NCI-H774 (cell line): Measurements from ENCODE around the gene COPS6.

ENCODE experiments used
- DNase-seq: peaks from one replicate; lab custom pipeline; 2025; lab: John Stamatoyannopoulos, UW

Gene COPS6

DNA sequence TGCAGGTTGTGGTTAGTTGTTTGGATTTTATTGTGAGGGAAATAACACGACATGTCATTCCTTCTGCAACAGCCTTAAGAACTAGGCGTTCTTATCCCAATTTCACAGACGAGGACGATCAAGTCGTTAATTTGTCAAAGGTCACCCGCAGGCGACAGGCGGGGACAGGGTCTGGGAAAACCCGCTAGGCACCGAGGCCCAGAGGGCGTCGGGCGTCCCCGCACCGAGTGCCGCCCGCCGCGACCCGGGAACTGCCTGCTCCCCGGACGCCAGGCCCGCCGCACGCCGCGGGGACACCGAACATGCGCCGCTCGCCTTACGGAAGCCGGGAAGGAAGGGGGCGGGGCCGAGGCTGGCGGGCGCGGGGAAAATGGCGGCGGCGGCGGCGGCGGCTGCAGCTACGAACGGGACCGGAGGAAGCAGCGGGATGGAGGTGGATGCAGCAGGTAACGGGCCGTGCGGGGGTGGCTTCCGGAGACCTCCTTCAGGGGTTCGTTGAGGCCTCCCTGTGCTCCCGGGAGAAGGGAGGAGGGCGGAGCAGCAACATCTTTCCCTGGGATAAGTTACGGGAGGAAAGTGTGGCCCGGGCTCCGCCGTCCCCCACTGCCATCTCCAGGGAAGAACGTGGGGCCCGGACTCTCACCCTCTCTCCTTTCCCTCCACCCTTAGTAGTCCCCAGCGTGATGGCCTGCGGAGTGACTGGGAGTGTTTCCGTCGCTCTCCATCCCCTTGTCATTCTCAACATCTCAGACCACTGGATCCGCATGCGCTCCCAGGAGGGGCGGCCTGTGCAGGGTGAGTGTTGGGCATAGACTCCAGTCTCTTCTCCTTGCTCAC, at the start of gene COPS6:
Gene COPS6 (plus strand): TSS at position 349 of the 837 bp plus-strand sequence. CDS start 22 bp downstream, at position 371.
- DNase-seq, result peak; percentile 69

DNA sequence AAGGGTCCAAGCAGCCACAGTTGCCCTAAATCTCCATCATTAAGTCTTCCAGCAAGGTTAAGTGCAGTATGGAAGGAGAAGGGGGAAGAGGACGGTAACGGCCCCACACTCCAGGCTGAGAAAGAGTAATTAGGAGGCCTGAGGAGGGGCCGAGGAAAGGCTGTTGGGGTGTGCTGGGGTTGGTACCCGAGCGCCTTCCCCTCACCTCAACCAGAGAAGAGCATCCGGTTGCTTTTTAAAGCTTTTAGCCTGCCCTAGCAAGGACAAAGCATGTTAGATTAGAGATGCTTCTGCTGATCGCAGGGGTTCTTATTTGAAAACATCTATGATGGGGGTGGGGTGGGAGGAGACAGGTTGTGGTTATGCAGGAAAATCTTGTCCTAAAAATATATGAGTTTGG, 48.2 kb upstream of the COPS6 start:
- DNase-seq, result no peak

DNA sequence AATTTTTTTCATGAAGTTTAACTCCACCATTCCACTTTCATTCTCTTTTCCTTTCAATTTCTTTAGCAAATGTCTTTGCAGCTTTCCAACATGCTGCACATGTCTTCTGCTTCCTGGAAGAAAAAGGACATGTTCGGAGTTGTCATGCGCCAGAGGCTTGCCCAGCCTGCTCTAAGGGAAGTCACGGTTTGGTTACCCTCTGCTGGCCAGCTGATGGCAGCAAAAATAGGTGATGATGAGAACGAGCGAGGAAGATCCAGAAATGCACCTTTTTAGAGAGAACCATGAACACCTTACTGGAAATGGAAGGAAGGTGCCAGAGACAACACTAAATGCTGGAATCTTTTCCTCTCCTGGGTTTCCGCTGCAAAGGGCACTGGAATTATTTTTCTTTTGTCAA, 44.1 kb upstream of the COPS6 start:
- DNase-seq, result no peak

DNA sequence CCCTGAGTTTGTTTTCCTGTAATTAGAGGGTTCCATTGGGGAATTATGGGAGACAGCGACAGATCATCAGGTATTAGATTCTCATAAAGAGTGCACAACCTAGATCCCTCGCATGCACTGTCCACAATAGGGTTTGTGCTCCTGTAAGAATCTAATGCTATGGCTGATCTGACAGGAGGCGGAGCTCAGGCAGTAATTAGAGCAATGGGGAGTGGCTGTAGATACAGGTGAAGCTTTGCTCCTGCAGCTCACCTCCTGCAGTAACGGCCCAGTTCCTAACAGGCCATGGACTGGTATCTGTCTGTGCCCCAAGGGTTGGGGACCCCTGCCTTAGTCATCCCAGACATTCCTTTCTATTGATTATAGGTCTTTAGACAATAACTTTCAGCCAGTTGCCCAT, 40.1 kb upstream of the COPS6 start:
- DNase-seq, result no peak

DNA sequence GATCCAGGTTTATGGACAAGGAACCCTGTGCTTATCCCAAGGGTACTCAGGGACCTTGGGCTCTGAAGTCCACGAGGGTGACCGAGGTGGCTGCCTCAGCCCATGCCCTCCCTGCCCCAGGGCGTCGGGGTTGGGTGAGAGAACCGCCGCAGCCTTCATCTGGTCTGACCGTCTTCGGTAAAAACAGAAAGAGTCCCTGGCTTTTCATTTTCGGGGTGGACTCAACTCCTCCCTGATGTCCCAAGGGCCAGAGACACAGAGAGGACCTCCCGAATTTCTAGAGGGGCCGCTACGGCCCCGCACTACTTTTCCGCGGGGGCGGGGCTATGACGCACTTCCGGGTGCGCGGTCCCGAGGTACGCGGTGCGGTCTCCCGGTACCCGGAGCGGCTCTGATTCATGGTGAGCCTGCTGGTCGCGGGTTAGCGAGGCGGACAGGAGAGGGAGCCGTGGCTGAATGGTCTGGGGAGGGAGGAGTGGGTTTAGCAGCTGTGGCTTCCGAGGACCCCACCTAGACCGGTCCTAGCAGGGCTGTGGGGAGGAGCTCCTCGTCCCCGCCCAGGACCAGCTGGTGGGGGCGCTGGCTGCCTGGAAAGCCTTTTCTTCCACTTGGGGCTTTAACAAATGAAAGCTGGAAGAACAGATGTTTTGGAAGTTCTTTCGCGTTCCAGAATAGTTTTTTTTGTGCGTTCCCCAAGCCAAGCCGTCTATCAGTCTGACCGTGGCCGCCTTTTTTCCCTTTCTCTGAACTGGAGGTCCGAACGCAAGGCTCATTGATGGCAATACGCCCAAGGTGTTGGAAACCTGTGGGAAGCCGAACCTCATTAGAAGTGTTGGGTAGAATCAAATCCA, 39.1 kb upstream of the COPS6 start, which contains the start of gene ZSCAN21:
Gene ZSCAN21 (plus strand): TSS at position 334 of the 851 bp plus-strand sequence. CDS start 7,233 bp downstream, outside the sequence.
- DNase-seq, result peak; percentile 75

DNA sequence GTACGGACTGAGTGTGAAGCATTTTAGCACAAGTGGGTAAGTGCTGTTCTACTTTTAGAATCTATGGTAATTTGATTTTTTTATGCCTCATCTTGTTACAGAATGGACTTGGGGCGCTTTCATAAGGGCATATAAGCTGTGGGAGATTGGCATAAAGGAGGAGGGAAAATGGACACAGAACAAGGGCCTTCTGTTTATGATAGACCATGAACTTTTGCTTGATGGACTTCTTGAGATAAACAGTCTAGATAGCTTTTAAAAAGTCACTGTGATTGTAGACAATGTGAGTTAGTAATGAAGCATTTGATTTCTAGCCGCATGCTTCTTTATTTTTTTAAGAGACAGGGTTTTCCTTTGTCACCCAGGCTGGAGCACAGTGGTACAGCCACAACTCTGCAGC, 37.2 kb upstream of the COPS6 start:
- no peak for DNase-seq

DNA sequence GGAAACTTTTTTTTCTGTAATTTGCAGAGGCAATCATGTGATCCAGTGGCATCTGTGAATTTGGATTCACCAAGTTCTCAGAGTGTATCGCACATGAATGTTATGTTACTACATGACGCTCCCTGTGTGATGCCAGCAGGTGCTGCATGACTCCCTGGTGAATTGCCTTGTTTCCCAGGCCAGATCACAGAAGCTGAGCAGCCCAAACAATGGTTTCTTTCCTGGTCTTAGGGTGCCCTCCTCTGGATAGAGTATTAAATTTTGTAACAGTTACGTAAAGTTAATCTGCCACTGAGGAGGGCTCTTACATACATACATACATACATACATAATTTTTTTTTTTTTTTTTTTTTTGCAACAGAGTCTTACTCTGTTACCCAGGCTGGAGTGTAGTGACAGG, 35.6 kb upstream of the COPS6 start:
- DNase-seq, result peak; percentile 82

DNA sequence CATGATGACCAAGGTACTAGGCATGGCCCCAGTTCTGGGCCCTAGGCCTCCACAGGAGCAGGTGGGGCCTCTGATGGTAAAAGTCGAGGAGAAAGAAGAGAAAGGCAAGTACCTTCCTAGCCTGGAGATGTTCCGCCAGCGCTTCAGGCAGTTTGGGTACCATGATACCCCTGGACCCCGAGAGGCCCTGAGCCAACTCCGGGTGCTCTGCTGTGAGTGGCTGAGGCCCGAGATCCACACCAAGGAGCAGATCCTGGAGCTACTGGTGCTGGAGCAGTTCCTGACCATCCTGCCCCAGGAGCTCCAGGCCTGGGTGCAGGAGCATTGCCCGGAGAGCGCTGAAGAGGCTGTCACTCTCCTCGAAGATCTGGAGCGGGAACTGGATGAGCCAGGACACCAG, 31.8 kb upstream of the COPS6 start:
- DNase-seq, result no peak

DNA sequence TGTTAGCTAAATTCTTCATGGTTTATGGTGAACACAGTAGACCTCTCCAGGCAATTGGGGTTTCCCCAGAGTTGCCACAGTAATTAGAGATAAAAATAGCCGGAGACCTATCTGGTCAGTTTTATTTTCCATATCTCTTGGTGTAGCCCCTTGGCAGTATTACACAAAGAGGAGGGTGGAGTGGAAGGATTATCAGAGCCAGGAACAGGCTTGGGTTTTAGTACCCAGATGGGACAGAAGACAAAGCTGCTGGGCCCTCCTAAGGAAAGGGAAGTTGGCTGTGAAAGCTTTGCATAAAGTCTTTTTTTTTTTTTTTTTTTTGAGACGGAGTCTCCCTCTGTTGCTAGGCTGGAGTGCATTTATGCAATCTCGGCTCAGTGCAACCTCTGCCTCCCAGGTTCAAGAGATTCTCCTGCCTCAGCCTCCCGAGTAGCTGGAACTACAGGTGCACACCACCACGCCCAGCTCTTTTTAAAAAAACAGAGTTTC, 29.5 kb upstream of the COPS6 start:
- DNase-seq, result no peak

DNA sequence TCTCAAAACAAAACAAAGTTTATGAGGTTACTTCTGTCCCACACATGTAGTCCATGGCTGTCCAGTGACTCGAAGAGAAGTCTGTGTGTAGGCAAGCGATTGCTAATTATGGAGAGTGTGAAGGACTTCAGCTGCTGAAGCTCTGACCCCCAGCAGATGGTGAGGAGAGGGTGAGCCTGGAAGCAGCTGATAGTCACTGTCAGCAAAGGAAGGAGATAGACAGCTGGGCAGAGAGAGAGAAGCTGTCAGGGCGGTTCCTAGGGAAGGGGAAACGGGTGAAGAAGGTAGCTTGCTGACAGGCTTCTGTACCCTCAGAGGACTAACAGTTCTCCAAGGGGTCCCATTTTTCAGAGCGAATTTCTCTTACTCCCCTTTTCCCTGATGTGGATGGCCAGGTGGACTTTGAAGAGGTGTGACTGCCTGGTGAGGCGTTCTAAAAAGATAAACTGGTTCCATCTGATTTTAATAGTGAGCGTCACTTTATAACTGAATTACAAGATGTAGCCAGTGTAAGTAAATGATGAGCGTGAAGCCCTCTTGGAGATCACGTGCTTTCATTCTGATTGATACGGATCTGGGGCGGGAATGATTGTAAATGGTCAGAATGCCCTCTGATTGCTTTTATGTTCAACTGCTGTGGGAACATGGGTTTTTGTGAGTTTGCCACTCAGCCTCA, 27.1 kb upstream of the COPS6 start:
- no peak for DNase-seq

DNA sequence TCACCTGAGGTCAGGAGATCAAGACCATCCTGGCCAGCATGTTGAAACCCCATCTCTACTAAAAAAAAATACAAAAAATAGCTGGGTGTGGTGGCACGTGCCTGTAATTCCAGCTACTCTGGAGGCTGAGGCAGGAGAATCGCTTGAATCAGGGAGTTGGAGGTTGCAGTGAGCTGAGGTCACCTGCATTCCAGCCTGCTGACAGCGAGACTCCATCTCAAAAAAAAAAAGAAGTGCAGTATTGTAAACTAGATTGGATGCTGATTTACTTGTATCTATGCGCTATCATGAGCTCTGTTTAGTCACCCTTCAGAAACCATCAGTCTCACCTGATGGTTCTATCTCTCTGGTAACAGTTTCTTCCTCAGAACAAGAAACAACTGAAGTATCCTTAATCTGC, 25.4 kb upstream of the COPS6 start:
- DNase-seq, result no peak

DNA sequence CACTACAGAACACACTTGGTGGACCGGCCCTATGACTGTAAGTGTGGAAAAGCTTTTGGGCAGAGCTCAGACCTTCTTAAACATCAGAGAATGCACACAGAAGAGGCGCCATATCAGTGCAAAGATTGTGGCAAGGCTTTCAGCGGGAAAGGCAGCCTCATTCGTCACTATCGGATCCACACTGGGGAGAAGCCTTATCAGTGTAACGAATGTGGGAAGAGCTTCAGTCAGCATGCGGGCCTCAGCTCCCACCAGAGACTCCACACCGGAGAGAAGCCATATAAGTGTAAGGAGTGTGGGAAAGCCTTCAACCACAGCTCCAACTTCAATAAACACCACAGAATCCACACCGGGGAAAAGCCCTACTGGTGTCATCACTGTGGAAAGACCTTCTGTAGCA, 24.6 kb upstream of the COPS6 start:
- DNase-seq, result no peak

DNA sequence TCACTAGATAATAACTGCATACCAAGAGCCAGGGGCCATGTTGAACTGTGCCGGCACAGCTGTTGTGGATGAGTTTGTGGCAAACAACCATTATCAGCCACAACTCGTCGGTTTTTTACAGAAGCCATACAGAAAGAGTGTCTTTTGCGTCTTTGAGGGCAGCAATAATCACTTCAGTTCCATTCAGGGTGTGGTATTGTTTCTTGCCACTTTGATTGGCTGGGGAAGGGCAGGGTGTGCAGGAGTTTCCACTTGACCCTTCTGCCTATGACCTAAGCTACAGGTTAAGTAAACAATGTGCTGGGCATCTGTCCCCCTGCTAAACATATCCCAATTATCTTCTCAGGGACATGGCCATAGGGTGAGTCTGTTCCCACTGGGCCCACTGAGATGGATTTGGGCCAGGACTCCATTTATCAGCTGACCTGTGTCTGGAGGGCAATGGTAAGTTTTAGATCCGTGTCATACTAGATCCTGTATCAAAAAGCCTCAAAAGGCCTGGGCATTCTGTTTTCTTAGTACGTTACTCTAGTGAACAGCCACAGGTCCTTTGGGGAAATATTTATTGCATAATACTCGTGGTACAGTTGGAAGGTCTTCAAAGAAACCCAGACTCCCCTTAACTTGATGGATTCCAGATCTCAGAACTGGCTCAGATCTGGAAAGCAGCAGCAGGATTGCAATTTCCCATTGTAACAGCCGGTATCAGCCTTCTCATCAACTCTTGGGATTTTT, 23.1 kb upstream of the COPS6 start:
- no peak for DNase-seq

DNA sequence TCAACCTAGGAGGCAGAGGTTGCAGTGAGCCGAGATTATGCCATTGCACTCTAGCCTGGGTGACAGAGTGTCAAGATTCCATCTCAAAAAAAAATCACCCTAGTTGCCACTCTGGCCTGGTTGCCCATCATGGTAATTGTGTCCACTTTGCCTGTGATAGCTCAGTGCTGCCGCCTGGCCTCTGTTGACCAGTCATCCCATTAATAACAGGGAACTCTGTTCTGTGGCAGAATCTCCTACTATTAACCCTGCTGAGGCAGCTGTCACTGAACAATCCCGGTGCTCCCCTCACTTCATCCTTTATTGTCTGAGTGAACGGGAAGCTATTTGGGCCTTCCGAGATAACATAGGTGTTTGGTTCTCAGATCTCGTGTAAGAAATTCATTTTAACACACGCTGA, 21.8 kb upstream of the COPS6 start:
- no peak for DNase-seq

DNA sequence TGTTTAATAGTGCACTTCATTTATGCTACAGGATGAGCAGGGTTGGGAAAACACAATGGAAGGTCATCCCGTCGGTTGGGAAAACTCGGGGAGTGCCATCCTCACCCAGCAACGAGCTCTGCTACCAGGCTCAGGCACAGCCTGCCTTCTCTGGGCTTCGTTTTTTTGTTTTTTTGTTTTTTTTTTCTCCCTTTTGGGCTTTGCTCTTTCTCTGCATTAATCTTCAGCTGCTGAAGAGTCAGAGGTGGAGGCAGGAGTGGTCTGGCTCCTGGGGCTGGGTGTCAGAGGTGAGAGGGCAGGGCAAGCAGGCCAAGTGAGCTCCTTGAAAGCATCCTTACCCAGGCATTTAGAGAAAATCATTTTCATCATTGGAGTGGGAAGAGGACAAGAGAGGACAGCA, 18.8 kb upstream of the COPS6 start:
- DNase-seq, result no peak

DNA sequence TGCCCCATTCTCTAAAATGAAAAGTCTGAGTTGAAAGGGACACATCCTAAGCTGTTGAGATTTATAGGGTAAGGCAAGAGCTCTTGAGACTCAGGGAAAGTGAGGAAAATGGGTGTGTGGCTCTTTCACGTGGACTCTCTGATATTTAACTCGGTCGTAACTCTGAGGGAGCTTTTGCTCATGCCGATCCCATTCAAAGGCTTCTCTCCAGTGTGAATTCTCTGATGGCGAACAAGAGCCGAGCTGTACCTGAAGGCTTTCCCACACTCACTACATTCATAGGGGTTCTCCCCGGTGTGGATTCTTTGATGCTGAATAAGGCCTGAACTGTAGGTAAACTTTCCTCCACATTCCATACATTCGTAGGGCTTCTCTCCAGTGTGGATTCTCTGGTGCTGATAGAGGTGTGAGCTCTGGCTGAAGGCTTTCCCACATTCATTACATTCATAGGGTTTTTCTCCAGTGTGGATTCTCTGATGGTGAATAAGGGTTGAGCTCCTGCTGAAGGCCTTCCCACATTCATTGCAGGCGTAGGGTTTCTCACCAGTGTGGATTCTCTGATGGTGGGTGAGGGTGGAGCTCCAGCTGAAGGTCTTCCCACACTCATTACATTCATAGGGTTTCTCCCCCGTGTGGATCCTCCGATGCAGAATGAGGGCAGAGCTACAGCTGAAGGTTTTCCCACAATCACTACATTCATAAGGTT, 17.6 kb upstream of the COPS6 start:
- no peak for DNase-seq

DNA sequence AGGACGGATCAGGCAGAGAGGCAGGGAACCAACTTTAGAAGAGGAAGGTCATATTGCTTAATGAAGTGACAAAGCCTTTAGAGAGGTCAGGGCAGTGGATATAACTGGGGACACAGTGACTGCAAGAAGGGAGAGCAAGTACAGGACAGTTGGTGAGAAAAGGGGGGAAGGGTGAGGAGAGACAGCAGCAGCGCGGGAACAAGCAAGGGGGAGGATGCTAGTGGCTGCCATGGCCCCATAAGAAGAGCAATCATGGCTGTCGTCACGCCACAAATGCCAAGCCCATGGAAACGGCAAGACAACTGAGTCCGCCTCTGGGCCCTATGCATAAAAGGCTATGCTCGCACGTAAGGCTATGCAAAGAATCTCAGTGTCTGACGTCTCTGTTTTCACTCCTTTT, 16.3 kb upstream of the COPS6 start:
- no peak for DNase-seq

DNA sequence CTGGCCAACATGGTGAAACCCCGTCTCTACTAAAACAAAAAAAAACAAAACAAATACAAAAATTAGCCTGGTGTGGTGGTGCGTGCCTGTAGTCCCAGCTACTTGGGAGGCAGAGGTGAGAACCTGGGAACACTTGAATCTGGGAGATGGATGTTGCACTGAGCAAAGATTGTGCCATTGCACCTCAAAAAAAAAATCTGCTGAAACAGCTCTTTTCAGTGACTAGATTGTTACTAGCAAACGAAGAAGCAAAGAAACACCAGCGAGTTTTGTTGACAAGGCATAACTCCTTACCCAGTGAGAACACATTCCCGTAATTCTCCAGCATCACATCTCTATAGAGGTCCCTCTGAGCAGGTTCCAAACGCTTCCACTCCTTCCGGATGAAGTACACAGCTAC, 13.9 kb upstream of the COPS6 start:
- no peak for DNase-seq

DNA sequence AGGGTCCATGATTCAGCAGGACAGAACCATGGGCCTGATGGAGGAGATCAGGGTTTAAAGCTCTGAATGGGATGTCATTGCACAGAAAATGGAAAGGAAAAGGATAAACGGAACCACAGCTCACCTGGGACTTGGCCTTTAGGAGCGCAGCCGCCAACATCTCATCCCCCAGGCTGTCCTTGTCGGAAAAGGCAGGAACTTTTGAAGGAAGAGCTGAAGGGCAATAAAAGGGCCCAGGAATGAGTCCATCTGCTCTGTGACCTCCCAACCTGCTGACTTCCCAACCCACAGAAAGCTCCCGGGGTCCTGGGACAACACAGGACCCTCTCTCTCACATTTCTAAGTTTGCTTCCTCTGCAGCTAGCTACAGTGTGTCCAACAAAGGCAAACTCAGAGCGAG, 13.4 kb upstream of the COPS6 start:
- DNase-seq, result no peak

DNA sequence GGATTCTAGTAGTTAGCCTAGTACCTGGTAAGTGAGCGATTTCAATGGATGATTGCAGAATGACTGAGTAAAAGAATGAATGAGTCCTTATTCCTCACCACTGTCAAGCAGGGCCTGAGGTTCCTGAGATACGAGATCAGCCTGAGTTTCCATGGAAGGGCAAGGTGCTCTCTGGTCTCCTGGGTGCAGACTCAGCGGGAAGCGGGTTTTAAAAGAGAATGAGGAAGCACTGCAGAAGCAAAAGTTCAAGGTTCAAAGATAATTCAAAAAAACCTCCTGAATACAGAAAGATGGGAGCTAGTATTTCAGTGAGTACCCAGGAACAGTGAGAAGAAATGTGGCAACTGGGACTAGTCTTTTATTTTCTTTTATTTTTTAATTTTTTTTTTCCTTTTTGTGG, 11.6 kb upstream of the COPS6 start:
- DNase-seq, result no peak

DNA sequence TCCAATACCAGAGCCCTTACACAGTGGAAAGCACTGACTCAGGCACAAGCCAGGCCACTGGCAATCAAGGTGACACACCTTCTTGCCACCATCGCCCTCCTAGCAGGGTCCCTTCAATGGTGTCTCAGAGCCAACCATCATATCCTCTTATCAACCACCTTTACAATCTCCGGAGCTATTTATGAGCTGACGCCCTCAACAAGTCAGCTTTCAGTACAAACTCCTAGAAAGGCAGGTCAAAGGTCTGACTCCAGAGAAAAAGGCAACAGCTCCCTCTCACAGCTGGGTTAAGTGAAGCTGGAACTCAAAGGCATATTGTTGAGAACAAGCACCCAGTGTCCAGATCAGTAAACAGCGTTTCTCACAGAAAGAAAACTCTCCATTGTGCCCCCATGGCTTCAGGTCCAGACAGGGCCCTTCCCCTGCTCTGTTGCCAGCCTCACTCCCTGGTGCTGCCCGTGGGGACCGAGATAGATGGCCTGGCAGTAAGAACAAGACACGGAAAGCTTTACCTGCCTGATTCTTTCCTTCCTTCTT, 9.7 kb upstream of the COPS6 start:
- no peak for DNase-seq
